PC-3 (cell line): ENCODE measurements around the gene MXI1. TPM values are rescaled to one million over a fixed set of nuclear protein-coding genes. Genes with fewer than 3 reads are reported as not detected.

ENCODE experiments used
- ATAC-seq: fragments of 200-7000 bp; cut with Tn5 transposase; 2 replicates; pipeline ENCODE4 v1.9.1; 2020; ENCODE audit warnings: mild to moderate bottlenecking, moderate library complexity
- BruUV-seq: library from RNA; stranded (reverse); fragments of 400-500 nt; replicated peaks from 2 replicates; lab custom pipeline; 2021; lab: Mats Ljungman, UMichigan
- CTCF ChIA-PET: fragments of 300-600 bp; sonication (Branson Sonifier 250); formaldehyde crosslinking; loops from one replicate; lab custom pipeline; 2022; ENCODE audit warnings: antibody characterized with exemption; lab: Charles Lee
- POLR2A ChIA-PET: fragments of 300-600 bp; sonication (Branson Sonifier 250); formaldehyde crosslinking; loops from one replicate; lab custom pipeline; 2022; ENCODE audit warnings: antibody characterized with exemption; ENCODE audit not compliant: unreplicated experiment; lab: Charles Lee
- DNase-seq: peaks from one replicate; pipeline ENCODE4 v3.0.0-alpha.2; 2015
- H2AFZ ChIP-seq: fragments of 300-600 bp; sonication (generic); 2 replicates; pipeline ENCODE4 v1.6.0; 2016; ENCODE audit warnings: antibody characterized with exemption, low read length
- H3F3A ChIP-seq: fragments of 300-600 bp; sonication (generic); one replicate; pipeline ENCODE4 v1.6.0; 2017; ENCODE audit warnings: antibody characterized with exemption, low read length, control low read depth, mild to moderate bottlenecking; ENCODE audit not compliant: unreplicated experiment
- H3K27ac ChIP-seq: fragments of 300-600 bp; sonication (generic); 2 replicates; pipeline ENCODE4 v1.5.1; 2016; ENCODE audit warnings: mild to moderate bottlenecking, low read length
- H3K27me3 ChIP-seq: fragments of 300-600 bp; sonication (generic); 2 replicates; pipeline ENCODE4 v1.6.1; 2016; ENCODE audit warnings: low read length, mixed read lengths
- H3K36me3 ChIP-seq: fragments of 300-600 bp; sonication (generic); 2 replicates; pipeline ENCODE4 v1.6.1; 2016; ENCODE audit warnings: low read depth, mixed run types, low read length, mixed read lengths
- H3K4me1 ChIP-seq: fragments of 300-600 bp; sonication (generic); 2 replicates; pipeline ENCODE4 v1.5.1; 2016; ENCODE audit warnings: low read length; ENCODE audit not compliant: insufficient read depth
- H3K4me2 ChIP-seq: fragments of 300-600 bp; sonication (generic); 2 replicates; pipeline ENCODE4 v1.6.0; 2016; ENCODE audit warnings: low read length
- H3K4me3 ChIP-seq: fragments of 300-600 bp; sonication (generic); 2 replicates; pipeline ENCODE4 v1.5.1; 2016; ENCODE audit warnings: mild to moderate bottlenecking, low read length, mixed read lengths
- H3K79me2 ChIP-seq: fragments of 300-600 bp; sonication (generic); 2 replicates; pipeline ENCODE4 v1.6.1; 2017; ENCODE audit warnings: low read length, mixed read lengths
- H3K9ac ChIP-seq: fragments of 300-600 bp; sonication (generic); 2 replicates; pipeline ENCODE4 v1.6.0; 2016; ENCODE audit warnings: mild to moderate bottlenecking, low read length
- H3K9me2 ChIP-seq: fragments of 300-600 bp; sonication (generic); replicated peaks from 2 replicates; pipeline ENCODE4 v1.6.1; 2016; ENCODE audit warnings: mixed run types, low read length, mixed read lengths
- H3K9me3 ChIP-seq: fragments of 300-600 bp; sonication (generic); 2 replicates; pipeline ENCODE4 v1.6.1; 2016; ENCODE audit warnings: low read length, mixed read lengths
- H4K20me1 ChIP-seq: fragments of 300-600 bp; sonication (generic); 2 replicates; pipeline ENCODE4 v1.6.1; 2016; ENCODE audit warnings: low read length, mixed read lengths
- CTCF ChIP-seq: fragments of 300-600 bp; sonication (generic); conservative IDR thresholded peaks from 2 replicates; pipeline ENCODE4 v1.5.1; 2017; ENCODE audit warnings: antibody characterized with exemption, low read depth, mild to moderate bottlenecking, low read length
- EZH2 ChIP-seq: fragments of 300-600 bp; sonication (generic); IDR thresholded peaks from one replicate; pipeline ENCODE4 v1.6.1; 2017; ENCODE audit warnings: antibody characterized with exemption, mild to moderate bottlenecking, low read length; ENCODE audit not compliant: unreplicated experiment
- EZH2phosphoT487 ChIP-seq: fragments of 300-600 bp; sonication (generic); IDR thresholded peaks from 2 replicates; pipeline ENCODE4 v1.6.1; 2018; ENCODE audit warnings: mild to moderate bottlenecking, antibody characterized with exemption, low read length, borderline replicate concordance
- intact Hi-C: fragments of 100-400 bp; cut with micrococcal nuclease; formaldehyde crosslinking; loops from 2 replicates; pipeline ENCODE4 v1.9.0; 2023
- total RNA-seq: library from RNA; depleted of rRNA; stranded (reverse); fragments of >200 nt; gene quantifications from 2 replicates; pipeline ENCODE4 v1.2.3, GENCODE V29; 2014

MXI1 gene
- total RNA-seq, 1 experiment from 2014 or later, result 18.0 TPM

GRCh38 chr10:110241407-110241806, 34.0 kb downstream of the MXI1 start:
- H3K4me2 ChIP-seq, result no peak overlapping the region
- intact Hi-C loops, result no loop called here
- H2AFZ ChIP-seq, result no peak overlapping the region
- H3K36me3 ChIP-seq, result no peaks in the 10 kb centered on the region
- BruUV-seq, result no TSS peak
- no peaks in the 10 kb centered on the region for H4K20me1 ChIP-seq
- no peak for TF ChIP-seq EZH2
- TF ChIP-seq CTCF, result no peak
- TF ChIP-seq EZH2phosphoT487, result no peak
- no peak overlapping the region for H3K9ac ChIP-seq
- H3K79me2 ChIP-seq, result no peaks in the 10 kb centered on the region
- H3K9me2 ChIP-seq, result no peaks in the 10 kb centered on the region
- no peaks in the 10 kb centered on the region for H3K27me3 ChIP-seq
- DNase-seq, result no peak
- CTCF ChIA-PET, result no interaction called here
- POLR2A ChIA-PET, result no interaction called here
- no peaks in the 10 kb centered on the region for H3K9me3 ChIP-seq
- no peak for ATAC-seq
- H3F3A ChIP-seq, result no peaks in the 10 kb centered on the region
- no peaks in the 10 kb centered on the region for H3K4me1 ChIP-seq
- no peak overlapping the region for H3K4me3 ChIP-seq
- H3K27ac ChIP-seq, result no peak overlapping the region

GRCh38 chr10:110241841-110242240, 34.4 kb downstream of the MXI1 start:
- no peak overlapping the region for H3K27ac ChIP-seq
- no peaks in the 10 kb centered on the region for H3K27me3 ChIP-seq
- H3K79me2 ChIP-seq, result no peaks in the 10 kb centered on the region
- H3K36me3 ChIP-seq, result no peaks in the 10 kb centered on the region
- ChIA-PET CTCF (no interaction called here), POLR2A (no interaction called here)
- H4K20me1 ChIP-seq, result no peaks in the 10 kb centered on the region
- H3K9me3 ChIP-seq, result no peaks in the 10 kb centered on the region
- H3K9me2 ChIP-seq, result no peaks in the 10 kb centered on the region
- intact Hi-C loops, result no loop called here
- no peak overlapping the region for H3K4me3 ChIP-seq
- H3K4me1 ChIP-seq, result no peaks in the 10 kb centered on the region
- ATAC-seq, result no peak
- H3F3A ChIP-seq, result no peaks in the 10 kb centered on the region
- no peak for DNase-seq
- no peak overlapping the region for H3K4me2 ChIP-seq
- BruUV-seq, result no TSS peak
- TF ChIP-seq CTCF (no peak), EZH2 (no peak), EZH2phosphoT487 (no peak)
- H3K9ac ChIP-seq, result no peak overlapping the region
- H2AFZ ChIP-seq, result no peak overlapping the region

- H3K9ac ChIP-seq, result no peak overlapping the region
- no peaks in the 10 kb centered on the region for H3K27me3 ChIP-seq
- no peak for ATAC-seq
- BruUV-seq, result no TSS peak
- no peak overlapping the region for H3K4me3 ChIP-seq
- H3K9me2 ChIP-seq, result no peaks in the 10 kb centered on the region
- H3K79me2 ChIP-seq, result no peaks in the 10 kb centered on the region
- H3K9me3 ChIP-seq, result no peaks in the 10 kb centered on the region
- H3K36me3 ChIP-seq, result no peaks in the 10 kb centered on the region
- ChIA-PET POLR2A (no interaction called here), CTCF (no interaction called here)
- no peaks in the 10 kb centered on the region for H4K20me1 ChIP-seq
- H3K4me2 ChIP-seq, result no peak overlapping the region
- no peaks in the 10 kb centered on the region for H3K4me1 ChIP-seq
- H2AFZ ChIP-seq, result no peak overlapping the region
- no peak overlapping the region for H3K27ac ChIP-seq
- TF ChIP-seq CTCF (no peak), EZH2 (no peak), EZH2phosphoT487 (no peak)
- H3F3A ChIP-seq, result no peaks in the 10 kb centered on the region
- no peak for DNase-seq
- intact Hi-C loops, result no loop called here
Observed at GRCh38 chr10:110242511-110242910, 35.1 kb downstream of the MXI1 start.
